Stimulated activated CD8-positive, alpha-beta memory T cell treated with anti-CD3 and anti-CD28 coated beads, Interleukin-12 subunit alpha, Interleukin-12 subunit beta, amount 100 ng/mL, for 1 hour (primary cell): ENCODE data around the gene ATF5.

ENCODE experiments used
- DNase-seq: peaks from one replicate; pipeline ENCODE4 v3.0.0-alpha.2; 2020; ENCODE audit warnings: low read depth

ATF5 gene

GRCh38 chr19:49894879-49895565, 34.0 kb upstream of the ATF5 start:
- DNase-seq = no peak

GRCh38 chr19:49895566-49896297, 33.3 kb upstream of the ATF5 start:
- DNase-seq = no peak

- DNase-seq = peak; percentile 39
Observed at GRCh38 chr19:49896863-49897621, 32.0 kb upstream of the ATF5 start, which contains the start of gene IL4I1. IL4I1 (minus strand) TSS chr19:49896887; CDS start chr19:49896160, 727 bp downstream.

GRCh38 chr19:49904136-49904535, 24.9 kb upstream of the ATF5 start:
- DNase-seq = no peak

GRCh38 chr19:49906879-49907564, 22.0 kb upstream of the ATF5 start:
- DNase-seq = no peak

GRCh38 chr19:49907745-49908446, 21.1 kb upstream of the ATF5 start:
- no peak for DNase-seq

GRCh38 chr19:49908480-49909420, 20.3 kb upstream of the ATF5 start:
- DNase-seq = no peak

GRCh38 chr19:49910179-49910578, 18.8 kb upstream of the ATF5 start:
- no peak for DNase-seq

GRCh38 chr19:49911381-49912145, 17.4 kb upstream of the ATF5 start:
- no peak for DNase-seq

GRCh38 chr19:49912965-49913685, 15.9 kb upstream of the ATF5 start:
- DNase-seq = no peak

- no peak for DNase-seq
Observed at GRCh38 chr19:49913720-49914119, 15.3 kb upstream of the ATF5 start.

GRCh38 chr19:49915271-49915670, 13.7 kb upstream of the ATF5 start:
- no peak for DNase-seq

GRCh38 chr19:49916839-49917733, 11.9 kb upstream of the ATF5 start:
- no peak for DNase-seq

- no peak for DNase-seq
Observed at GRCh38 chr19:49918089-49918488, 10.9 kb upstream of the ATF5 start.

- no peak for DNase-seq
Observed at GRCh38 chr19:49920624-49921363, 8.2 kb upstream of the ATF5 start.

- DNase-seq = no peak
Observed at GRCh38 chr19:49921871-49922795, 6.9 kb upstream of the ATF5 start.
